IPS-11a (cell line): ENCODE results near the gene FBXL7.
"Not testable (repeated sequence)": the region's sequence is repeated elsewhere in the genome, so short reads cannot be mapped to it uniquely, and the experiment has no call there.

Experiments used
- H3K4me3 ChIP-seq: one replicate; pipeline ENCODE4 v1.5.1; 2013; ENCODE audit warnings: low read depth, low read length, control low read depth

FBXL7 gene

DNA sequence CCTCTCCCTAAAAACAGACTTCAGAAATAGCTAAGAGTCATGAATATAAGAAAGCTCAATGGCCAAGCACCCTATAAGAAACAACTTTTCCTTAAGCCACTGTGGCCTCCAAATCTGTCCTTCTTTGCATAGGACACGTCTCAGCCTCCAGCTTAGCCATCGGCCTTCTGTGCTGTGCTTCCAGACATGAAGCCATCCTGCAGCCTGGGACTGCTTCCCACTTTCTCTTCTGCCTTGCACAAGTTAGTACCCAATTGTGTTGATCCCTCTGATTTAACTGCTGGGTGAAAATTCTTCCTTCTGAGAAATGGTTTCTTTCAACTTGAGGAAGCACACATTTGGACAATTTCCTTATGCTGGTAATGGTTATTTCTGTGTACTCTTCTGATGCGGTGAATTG, 344.9 kb downstream of the FBXL7 start:
- H3K4me3 ChIP-seq, result no peak overlapping the region

- H3K4me3 ChIP-seq, result no peak overlapping the region
Measured at GRCh38 chr5:15850536-15850935, 350.6 kb downstream of the FBXL7 start.

- no peak overlapping the region for H3K4me3 ChIP-seq
Measured at GRCh38 chr5:15850939-15851341, 351.0 kb downstream of the FBXL7 start.

- no peak overlapping the region for H3K4me3 ChIP-seq
Measured at GRCh38 chr5:15852217-15852616, 352.2 kb downstream of the FBXL7 start.

DNA sequence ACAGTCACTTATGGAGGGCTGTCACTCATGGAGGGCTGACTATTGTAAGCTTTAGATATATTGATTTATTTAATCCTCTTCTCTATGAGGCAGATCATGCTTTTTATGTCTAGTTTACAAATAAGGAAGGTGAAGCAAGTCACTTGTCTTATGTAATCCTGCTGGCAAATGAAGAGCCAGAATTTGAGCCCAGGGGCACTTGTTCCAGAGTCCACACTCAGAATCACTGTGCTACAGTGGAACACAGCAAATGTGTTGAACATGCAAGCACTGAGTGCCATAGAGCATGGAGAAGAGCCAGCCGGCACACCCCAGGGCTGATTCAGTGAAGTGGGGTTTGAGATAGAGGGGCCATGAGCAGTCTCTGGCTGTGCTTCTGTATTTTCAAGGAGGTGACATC, 353.0 kb downstream of the FBXL7 start:
- no peak overlapping the region for H3K4me3 ChIP-seq

- no peak overlapping the region for H3K4me3 ChIP-seq
Measured at GRCh38 chr5:15858326-15858725, 358.3 kb downstream of the FBXL7 start.

- H3K4me3 ChIP-seq, result no peak overlapping the region
Measured at GRCh38 chr5:15864536-15865215, 364.7 kb downstream of the FBXL7 start.

DNA sequence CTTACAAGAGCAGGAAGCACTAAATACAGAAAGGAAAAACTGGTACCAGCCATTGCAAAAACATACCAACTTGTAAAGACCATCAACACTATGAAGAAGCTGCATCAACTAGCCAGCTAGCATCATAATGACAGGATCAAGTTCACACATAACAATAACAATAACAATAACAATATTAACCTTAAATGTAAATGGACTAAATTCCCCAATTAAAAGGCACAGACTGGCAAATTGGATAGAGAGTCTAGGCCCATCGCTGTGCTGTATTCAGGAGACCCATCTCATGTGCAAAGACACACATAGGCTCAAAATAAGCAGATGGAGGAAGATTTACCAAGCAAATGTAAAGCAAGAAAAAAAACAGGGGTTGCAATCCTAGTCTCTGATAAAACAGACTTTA, 372.3 kb downstream of the FBXL7 start:
- not testable (repeated sequence) for H3K4me3 ChIP-seq

DNA sequence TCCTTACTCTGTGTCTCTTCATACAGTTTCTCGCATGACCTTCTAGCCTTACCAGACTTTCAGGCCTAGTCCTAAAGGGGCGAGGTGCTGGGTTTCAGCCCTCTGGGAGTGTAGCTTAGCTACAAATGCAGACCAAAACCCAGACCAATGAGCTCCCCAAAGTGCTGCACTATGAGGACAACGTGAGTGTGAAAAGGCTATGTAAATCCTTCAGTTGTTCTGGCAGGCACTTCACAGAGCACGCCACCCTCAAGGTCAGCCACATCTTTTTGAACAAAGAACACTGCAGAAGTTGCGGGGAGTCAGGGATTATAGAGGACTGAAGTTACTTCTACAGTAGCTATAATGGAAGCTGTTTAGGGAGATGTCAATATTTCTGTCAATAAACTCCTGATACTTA, 377.9 kb downstream of the FBXL7 start:
- no peak overlapping the region for H3K4me3 ChIP-seq

DNA sequence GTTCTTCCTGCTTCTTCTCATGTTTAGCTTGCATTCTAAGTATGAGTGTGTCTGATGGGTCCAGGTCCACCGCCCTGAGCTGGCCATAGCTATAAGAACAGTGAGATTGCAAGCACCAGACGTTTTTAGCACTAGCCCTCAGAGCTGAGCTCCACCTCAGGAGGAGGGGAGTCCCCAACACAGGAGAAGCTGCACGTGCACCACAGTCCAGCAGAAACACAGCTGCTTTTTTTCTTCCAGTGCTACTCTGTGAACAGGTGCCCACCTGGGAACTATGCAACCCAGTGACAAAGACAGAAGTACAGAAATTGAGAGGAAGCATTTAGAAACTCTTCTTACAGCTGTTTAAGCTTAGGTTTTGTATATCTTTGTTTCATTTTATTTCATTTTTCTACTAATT, 380.2 kb downstream of the FBXL7 start:
- H3K4me3 ChIP-seq, result no peak overlapping the region

- no peak overlapping the region for H3K4me3 ChIP-seq
Measured at GRCh38 chr5:15885156-15885555, 385.2 kb downstream of the FBXL7 start.

GRCh38 chr5:15886156-15886555, 386.2 kb downstream of the FBXL7 start:
- H3K4me3 ChIP-seq, result no peak overlapping the region

- H3K4me3 ChIP-seq, result no peak overlapping the region
Measured at GRCh38 chr5:15887093-15887492, 387.1 kb downstream of the FBXL7 start.

DNA sequence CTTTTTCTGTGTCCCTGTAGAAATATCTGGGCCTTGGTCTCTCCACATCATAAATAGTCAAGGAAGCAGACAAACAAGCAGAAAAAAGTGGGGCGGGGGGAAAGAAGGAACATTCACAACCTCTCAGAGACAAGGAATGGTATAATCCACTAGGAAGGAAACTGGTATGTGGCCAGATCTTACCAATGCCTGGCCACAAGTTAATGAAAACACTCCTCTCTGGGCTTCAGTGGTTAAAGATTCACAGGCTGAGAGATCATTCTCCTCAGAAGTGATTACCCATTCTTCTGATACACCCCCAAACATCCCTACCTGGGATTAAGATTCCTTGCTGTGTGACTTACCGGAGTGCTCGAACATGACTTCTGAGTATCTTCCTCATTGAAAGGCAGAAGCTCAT, 389.0 kb downstream of the FBXL7 start:
- no peak overlapping the region for H3K4me3 ChIP-seq

- no peak overlapping the region for H3K4me3 ChIP-seq
Measured at GRCh38 chr5:15893866-15894265, 393.9 kb downstream of the FBXL7 start.

DNA sequence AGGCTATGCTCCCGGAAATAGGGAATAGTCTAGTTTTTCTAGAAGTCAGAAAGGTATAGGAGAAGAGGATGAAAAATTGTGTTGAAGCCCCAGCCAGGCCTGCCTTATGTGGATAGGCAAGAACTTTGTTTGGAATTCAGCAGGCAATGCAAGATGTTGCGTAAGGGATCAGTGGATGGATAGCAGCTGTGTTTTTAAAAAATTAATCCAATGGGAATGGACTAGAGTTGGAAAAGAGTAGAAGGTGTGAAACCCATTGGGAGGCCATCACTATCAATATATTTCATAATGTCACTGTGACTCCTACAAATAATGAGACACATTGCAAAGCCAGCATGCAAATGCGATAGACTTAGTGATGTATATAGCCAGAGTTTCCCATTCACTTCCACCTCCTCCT, 397.7 kb downstream of the FBXL7 start:
- no peak overlapping the region for H3K4me3 ChIP-seq

DNA sequence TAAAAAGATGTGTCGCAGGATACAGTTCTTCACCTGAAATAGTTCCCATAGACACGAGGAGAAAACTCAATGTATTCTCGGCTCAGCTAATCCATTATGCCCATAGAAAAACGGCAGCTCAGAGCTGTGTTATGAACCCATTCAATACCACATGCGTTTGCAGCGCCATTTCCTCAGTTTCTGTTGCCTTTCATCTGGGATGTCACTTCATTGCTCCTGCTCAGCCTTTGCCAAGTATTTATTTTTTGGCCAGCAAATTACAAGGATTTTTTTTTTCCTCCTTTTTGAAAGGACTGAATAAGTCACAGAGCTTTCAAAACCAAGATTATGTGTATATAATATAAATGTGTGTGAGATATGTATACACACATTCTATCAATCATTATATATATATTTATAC, 398.7 kb downstream of the FBXL7 start:
- no peak overlapping the region for H3K4me3 ChIP-seq

DNA sequence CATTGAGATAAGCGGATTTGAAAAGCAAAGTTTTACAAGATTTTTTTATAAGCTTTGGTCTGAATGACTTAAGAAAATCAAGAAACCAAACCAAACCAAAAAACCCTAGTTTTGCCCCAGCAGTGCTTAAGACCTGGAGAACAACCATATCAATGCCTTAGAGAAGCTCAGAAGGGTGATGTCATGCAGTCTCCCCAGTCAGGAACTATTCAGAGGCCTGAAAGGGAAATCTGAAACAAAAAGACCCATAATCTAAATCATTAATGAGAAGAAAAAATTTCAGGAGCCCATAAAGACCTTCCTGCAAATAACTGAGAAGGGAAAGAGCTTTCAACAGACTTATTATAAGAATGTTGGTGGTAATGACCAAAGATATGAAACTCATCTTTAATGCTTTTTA, 399.5 kb downstream of the FBXL7 start:
- H3K4me3 ChIP-seq, result no peak overlapping the region

GRCh38 chr5:15901151-15901550, 401.2 kb downstream of the FBXL7 start:
- no peak overlapping the region for H3K4me3 ChIP-seq

DNA sequence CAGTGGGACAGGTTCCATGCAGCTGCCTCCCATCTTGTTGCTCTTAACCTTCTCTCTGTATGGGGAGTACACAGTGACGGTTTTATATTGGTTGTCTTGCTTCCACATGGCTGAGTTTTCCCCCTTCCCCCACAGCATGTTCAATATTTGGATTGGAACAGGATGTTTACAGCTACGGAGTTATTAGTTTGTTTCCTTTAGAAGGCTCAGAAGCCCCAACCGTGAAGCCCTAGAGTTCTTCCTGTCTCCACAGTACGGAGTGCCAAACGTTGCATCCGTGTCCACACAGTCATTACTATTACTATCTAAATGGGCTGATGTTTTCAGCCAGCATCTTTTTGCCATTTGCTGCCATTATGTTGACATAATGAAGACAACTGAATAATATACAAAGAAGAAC, 402.1 kb downstream of the FBXL7 start:
- no peak overlapping the region for H3K4me3 ChIP-seq

- no peak overlapping the region for H3K4me3 ChIP-seq
Measured at GRCh38 chr5:15904899-15905830, 405.2 kb downstream of the FBXL7 start.

DNA sequence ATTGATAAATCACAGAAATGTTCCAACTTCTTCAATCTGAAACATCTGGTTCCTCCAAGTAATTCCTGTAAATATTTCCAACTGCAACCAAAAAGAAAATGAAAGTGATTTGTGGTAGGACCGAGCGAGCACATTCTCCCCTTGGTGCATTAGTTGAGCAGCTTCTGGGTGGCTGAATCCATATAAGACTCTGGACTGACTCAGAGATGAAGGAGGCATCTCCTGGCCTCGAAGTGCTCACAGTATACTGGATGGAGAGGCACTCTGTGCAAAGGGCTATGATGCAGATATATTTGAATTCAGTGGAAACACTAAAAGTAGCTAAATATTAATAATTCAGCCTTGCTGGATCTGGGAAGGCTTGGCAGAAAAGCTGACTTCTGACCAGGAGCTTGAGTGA, 414.7 kb downstream of the FBXL7 start:
- H3K4me3 ChIP-seq, result no peak overlapping the region
